DMS79 treated with DMSO at 0.1 percent for 48 hours (cell line): ENCODE measurements around the gene ZNF407.
A peak's percentile ranks its signal among the peaks of the same experiment; 100 is the strongest.
"Not testable (repeated sequence)": the region's sequence is repeated elsewhere in the genome, so short reads cannot be mapped to it uniquely, and the experiment has no call there.

Experiments used
- DNase-seq: peaks from one replicate; lab custom pipeline; 2025; lab: John Stamatoyannopoulos, UW

The ZNF407 gene, protein sequence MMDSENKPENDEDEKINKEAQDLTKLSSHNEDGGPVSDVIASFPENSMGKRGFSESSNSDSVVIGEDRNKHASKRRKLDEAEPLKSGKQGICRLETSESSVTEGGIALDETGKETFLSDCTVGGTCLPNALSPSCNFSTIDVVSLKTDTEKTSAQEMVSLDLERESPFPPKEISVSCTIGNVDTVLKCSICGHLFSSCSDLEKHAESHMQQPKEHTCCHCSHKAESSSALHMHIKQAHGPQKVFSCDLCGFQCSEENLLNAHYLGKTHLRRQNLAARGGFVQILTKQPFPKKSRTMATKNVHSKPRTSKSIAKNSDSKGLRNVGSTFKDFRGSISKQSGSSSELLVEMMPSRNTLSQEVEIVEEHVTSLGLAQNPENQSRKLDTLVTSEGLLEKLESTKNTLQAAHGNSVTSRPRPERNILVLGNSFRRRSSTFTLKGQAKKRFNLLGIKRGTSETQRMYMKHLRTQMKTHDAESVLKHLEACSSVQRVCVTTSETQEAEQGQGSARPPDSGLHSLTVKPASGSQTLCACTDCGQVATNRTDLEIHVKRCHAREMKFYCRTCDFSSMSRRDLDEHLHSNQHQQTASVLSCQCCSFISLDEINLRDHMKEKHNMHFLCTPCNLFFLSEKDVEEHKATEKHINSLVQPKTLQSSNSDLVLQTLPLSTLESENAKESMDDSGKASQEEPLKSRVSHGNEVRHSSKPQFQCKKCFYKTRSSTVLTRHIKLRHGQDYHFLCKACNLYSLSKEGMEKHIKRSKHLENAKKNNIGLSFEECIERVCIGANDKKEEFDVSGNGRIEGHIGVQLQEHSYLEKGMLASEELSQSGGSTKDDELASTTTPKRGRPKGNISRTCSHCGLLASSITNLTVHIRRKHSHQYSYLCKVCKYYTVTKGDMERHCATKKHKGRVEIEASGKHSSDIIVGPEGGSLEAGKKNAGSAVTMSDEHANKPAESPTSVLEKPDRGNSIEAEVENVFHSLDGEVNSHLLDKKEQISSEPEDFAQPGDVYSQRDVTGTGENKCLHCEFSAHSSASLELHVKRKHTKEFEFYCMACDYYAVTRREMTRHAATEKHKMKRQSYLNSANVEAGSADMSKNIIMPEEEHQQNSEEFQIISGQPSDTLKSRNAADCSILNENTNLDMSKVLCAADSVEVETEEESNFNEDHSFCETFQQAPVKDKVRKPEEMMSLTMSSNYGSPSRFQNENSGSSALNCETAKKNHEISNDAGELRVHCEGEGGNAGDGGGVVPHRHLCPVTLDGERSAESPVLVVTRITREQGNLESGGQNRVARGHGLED (N-terminal part only)

DNA sequence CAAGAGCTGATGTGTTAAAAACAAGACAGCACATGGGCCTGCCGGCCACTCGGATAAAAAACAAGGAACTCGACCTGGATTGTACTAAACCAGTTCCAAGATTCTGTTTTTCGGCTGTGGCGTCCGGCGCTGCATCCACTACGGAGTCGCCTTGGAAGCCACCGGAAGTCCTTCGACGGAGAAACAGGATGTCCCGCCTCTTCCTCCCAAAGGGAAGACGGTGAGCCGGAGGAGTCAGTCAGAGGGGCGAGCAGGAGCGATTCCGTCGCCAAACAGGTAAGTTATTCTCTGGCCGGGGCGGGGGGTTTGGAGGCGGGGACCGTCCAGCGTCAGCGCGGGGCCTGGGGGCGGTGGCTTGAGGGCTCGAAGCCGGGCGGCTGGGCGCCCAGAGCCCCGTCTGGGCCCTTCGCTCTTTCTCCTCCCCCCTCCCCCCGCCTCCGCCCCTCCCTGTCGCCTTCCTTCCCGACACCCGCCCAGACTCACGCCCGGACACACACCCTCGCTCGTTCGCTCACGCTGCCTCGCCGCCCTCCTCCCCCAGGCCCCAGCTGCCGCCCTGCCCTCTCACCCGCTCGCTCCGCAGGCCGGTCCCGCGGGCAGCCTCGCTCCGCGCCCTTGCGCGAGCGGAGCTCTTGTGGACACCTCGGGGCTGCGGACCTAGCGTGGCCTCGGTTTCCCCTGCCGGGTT, at the start of gene ZNF407:
Gene ZNF407 (plus strand): TSS at position 209 of the 688 bp plus-strand sequence. CDS start 33,150 bp downstream, outside the sequence.
- peak; percentile 84 for DNase-seq

DNA sequence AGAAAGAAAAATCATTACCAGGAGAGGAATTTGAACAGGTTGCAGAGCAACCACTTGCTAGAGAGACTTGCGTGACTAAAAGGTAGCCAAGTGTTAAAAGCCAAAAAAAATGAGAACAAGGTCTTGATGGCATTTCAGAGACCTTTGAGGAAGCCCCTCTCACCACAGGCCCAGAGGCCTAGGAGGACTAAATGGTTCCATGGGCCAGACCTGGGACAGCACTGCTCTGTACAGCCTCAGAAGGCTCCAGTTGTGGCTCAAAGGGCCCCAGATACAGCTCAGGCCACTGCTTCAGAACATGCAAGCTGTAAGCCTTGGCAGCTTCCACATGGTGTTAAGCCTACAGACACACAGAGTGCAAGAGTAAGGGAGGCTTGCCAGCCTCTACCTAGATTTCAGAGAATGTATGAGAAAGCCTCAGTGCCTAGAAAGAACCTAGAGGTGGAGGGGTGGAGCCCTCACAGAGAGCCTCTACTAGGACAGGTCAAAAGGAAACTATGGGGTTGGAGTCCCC, 48.0 kb upstream of the ZNF407 start:
- DNase-seq: no peak

- DNase-seq: no peak
Observed at GRCh38 chr18:74550886-74551285, 46.8 kb upstream of the ZNF407 start.

DNA sequence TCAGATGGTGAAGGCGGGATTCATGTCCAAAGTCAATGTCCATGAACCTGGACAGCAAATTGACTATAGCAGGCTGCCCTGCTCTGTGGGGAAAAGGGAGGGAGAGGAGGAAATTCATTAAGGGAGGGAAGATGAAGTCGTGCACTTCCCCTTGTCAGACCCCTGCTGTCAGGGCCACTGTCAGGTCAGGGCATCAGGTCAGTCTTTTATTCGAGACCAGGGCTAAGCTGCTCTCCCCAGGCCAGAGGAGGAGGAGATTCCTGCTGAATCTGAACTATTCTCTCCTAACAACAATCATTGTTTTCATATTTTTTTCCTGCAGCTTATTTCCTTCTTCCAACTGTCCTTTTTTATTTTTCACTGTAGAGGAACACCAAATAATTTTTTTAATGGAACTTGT, 46.2 kb upstream of the ZNF407 start:
- no peak for DNase-seq

GRCh38 chr18:74551936-74552555, 45.6 kb upstream of the ZNF407 start:
- peak; percentile 73 for DNase-seq

DNA sequence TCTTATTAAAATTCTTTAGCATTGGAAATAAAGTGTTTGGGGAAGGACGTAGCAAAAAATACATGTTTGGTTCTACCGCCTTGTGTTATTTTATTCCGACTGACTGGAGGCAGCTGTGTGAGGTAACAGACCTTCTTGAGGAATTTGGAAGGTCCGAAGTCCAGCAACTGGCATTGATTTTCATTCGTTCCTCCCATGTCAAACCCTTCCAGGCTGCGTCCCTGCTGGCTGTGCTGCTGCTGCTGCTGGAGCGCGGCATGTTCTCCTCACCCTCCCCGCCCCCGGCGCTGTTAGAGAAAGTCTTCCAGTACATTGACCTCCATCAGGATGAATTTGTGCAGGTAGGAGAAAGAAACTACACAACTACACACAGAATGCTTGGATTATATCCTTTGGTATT, 41.5 kb upstream of the ZNF407 start:
- no peak for DNase-seq

GRCh38 chr18:74558096-74558495, 39.6 kb upstream of the ZNF407 start:
- DNase-seq: no peak

DNA sequence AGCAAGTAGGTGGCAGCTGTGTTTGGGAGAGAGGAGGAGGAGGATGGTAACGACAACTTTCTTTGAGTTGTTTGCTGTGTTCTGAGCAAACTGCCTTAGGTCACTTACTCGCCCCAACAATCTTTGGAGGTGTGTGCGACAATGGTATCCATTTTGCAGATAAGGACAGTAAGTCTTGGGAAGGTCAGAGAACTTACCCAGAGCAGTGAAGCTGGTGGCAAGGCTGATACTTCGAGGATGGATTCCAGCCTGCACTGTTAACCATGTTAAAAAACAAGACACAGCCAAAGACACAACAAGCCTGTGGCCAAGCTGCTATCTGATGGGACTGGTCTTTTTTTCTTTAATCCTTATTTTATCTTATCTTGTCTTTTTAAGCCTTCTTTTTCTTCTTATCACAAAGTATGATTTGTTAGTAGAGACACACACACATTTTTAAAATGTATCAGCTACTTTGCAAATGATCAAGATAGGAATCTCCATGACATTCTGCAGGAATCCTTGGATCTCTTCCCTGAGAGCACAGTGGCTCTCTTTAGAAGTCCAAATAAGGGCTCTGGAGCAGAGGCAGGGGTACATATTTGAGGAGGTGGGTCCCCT, 35.4 kb upstream of the ZNF407 start:
- DNase-seq: no peak

- DNase-seq: no peak
Observed at GRCh38 chr18:74562775-74563174, 34.9 kb upstream of the ZNF407 start.

DNA sequence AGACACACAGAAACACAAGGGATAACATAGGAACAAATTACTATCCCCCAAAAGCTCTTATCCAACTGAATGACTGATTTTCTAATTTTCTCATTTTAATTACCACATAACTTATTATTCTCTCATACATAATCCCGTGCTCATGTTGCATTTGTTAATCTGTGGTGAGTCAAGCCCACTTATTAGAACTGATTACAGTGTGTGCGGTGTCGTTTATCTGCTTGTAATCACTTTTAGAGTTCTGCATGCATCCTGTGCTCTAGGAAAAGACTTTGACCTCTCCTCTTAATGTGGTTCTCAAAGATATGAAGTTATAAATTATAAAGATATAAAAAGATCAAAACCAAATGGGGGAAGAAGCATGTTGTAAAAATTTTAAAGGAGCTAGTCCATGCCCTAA, 33.7 kb upstream of the ZNF407 start:
- no peak for DNase-seq

GRCh38 chr18:74565164-74565563, 32.5 kb upstream of the ZNF407 start:
- DNase-seq: not testable (repeated sequence)

DNA sequence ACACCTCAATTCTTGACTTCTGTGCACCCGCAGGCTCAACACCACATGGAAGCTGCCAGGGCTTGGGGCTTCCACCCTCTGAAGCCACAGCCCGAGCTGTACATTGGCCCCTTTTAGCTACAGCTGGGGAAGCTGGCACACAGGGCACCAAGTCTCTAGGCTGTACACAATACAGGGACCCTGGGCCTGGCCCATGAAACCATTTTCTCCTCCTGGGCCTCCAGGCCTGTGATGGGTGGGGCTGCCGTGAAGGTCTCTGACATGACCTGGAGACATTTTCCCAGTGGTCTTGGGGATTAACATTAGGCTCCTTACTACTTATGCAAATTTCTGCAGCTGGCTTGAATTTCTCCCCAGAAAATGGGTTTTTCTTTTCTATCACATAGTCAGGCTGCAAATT, 31.7 kb upstream of the ZNF407 start:
- DNase-seq: not testable (repeated sequence)

DNA sequence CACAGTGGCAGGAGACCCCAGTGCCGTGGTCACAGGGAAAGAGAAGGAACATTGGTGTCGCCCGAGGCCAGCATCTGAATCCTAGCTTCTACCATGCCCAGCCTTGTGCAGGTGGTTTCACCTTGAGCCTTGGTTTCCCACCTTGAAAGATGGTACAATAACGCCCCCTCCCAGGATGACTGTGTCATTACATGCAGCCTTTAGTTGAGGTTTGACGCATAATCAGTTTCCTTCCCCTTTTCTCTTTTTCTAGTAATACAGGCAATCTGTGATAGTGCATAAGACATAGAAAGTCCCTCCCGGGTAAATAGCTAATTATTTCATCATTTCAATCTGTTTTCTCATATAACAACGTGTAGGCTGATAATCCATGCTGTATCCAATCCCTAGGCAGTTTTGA, 29.8 kb upstream of the ZNF407 start:
- DNase-seq: no peak

DNA sequence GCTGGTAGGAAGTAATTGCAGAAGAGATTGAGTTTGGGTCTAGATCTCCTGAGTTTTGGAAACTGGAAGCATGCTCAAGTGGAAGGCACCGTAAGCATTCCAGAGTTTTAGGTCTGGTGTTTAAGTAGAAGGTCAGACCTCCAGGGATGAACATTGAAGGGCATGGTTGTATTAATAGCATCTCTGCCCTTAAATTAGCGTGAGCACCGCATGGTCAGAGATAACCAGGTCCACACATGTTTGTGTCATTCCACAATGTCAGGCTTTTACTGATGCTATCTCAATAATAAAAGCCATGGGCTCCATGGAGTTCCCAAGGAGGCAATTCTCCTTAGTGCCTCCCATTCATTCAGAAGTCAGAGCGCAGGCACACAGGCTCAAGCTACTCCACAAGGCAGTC, 28.3 kb upstream of the ZNF407 start:
- DNase-seq: no peak

GRCh38 chr18:74570266-74570665, 27.4 kb upstream of the ZNF407 start:
- no peak for DNase-seq

DNA sequence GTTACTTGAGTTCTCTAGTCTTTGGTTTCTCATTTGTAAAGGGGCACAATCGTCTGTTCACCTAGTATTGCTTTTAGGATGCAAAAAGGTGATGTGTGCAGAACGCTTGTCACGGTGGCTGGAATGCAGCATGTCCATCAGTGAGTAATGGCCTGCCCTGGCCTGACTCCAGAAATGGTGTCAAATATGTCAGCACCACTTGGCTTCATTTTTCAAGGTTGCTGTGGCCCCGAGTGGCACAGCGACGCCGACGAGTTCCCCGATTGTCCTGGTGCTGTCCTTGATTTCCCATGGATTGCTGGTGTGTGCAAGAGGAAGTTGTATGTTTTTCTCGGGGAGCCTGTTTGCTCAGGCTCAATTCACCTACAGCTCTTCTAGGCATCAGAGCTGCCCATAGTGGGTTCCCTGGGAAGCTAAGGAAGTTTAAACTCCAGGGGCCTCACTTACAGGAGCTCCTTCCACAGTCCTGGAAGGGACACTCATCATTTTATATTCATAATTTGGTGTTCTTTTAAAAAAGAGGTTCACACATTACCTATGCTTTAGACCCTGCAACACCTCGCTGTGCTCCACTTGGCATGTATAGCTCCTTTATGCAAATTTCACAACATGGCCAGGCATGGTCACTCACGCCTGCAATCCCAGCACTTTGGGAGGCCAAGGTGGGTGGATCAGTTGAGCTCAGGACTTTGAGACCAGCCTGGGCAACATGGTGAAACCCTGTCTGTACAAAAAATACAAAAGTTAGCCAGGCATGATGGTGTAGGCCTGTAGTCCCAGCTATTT, 25.6 kb upstream of the ZNF407 start:
- DNase-seq: no peak

- no peak for DNase-seq
Observed at GRCh38 chr18:74573053-74573452, 24.6 kb upstream of the ZNF407 start.

DNA sequence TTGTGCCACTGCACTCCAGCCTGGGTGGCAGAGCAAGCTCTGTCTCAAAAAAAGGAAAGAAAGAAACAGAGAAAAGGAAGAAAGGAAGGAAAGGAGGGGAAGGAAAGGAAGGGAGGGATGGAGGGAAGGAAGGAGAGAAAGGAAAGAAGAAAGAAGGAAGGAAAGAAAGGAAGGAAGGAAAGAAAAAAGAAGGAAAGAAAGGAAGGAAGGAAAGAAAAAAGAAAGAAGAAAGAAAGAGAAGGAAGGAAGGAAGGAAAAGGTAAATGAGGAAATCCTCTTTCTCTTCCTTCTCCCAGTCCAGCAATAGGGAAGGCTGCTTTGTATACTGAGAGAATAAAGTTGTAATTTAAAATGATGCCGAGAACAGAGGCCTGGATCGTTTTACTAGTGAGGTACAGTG, 22.8 kb upstream of the ZNF407 start:
- DNase-seq: no peak

- no peak for DNase-seq
Observed at GRCh38 chr18:74577019-74577418, 20.7 kb upstream of the ZNF407 start.
